Left colon (tissue), 2 donors: ENCODE measurements around the gene DISC1. TPM values are rescaled to one million over a fixed set of nuclear protein-coding genes. Genes with fewer than 3 reads are reported as not detected.
"Not testable (repeated sequence)": the region's sequence is repeated elsewhere in the genome, so short reads cannot be mapped to it uniquely, and the experiment has no call there.

Experiments used
- ATAC-seq: fragments of 200-7000 bp; cut with Tn5 transposase; one replicate; pipeline ENCODE4 v1.9.1; 2020; ENCODE audit warnings: mild to moderate bottlenecking, moderate library complexity
- DNase-seq, 2 donors: peaks; one replicate each; pipeline ENCODE4 v3.0.0-alpha.2; 2020
- intact Hi-C, 2 donors: fragments of 100-400 bp; cut with DNase I in 1 of 2; cut with micrococcal nuclease in 1 of 2; formaldehyde crosslinking; loops; one replicate each; pipeline versions ENCODE4 v1.11.2 to v1.14.0; 2022; cut with DNase I, micrococcal nuclease
- total RNA-seq, 2 donors: library from RNA; stranded (reverse); fragmentation: NEBNext Ultra II Directional; extraction: Animal tissue kit (Norgen Biotek cat#: 25700); gene quantifications; one replicate each; pipeline ENCODE4 v1.2.1, GENCODE V29; 2021
- donor health status: DM: no; HTN: no; CAD: no.
- donor health status: DM: yes; HTN: yes; CAD: no.

DISC1 gene
- total RNA-seq, 2 donors from 2014 or later: 9.2 to 12.8 TPM

GRCh38 chr1:231949277-231950091 is 322.9 kb downstream of the DISC1 start:
- no peak for DNase-seq
- ATAC-seq: no peak
- intact Hi-C loops: no loop called here

GRCh38 chr1:231950331-231951128 is 323.9 kb downstream of the DISC1 start:
- no peak for ATAC-seq
- intact Hi-C loops: no loop called here
- no peak for DNase-seq

GRCh38 chr1:231951374-231951773 is 324.8 kb downstream of the DISC1 start:
- intact Hi-C loops: no loop called here
- ATAC-seq (no peak), DNase-seq (no peak)

- intact Hi-C loops: no loop called here
- no peak for DNase-seq
- no peak for ATAC-seq
These were observed 325.6 kb downstream of the DISC1 start for GRCh38 chr1:231952154-231952553.

GRCh38 chr1:231953660-231954059 is 327.1 kb downstream of the DISC1 start:
- intact Hi-C loops: no loop called here
- no peak for DNase-seq
- ATAC-seq: no peak

GRCh38 chr1:231954751-231955150 is 328.2 kb downstream of the DISC1 start:
- intact Hi-C loops: no loop called here
- no peak for ATAC-seq

GRCh38 chr1:231957359-231957758 is 330.8 kb downstream of the DISC1 start:
- ATAC-seq: no peak
- intact Hi-C loops: no loop called here
- DNase-seq: no peak

More at GRCh38 chr1:231954751-231955150, 328.2 kb downstream of the DISC1 start:
- no peak for DNase-seq

- intact Hi-C loops: no loop called here
- no peak for ATAC-seq
- DNase-seq: no peak
These were observed 331.9 kb downstream of the DISC1 start for GRCh38 chr1:231958448-231958847.

GRCh38 chr1:231959225-231959884 is 332.8 kb downstream of the DISC1 start:
- ATAC-seq: no peak
- no peak for DNase-seq
- intact Hi-C loops: no loop called here

GRCh38 chr1:231961801-231962200 is 335.2 kb downstream of the DISC1 start:
- intact Hi-C loops, DNase-seq, ATAC-seq: not testable (repeated sequence)

GRCh38 chr1:231962636-231963035 is 336.0 kb downstream of the DISC1 start:
- intact Hi-C loops: no loop called here
- ATAC-seq (no peak), DNase-seq (no peak)

GRCh38 chr1:231964241-231964640 is 337.7 kb downstream of the DISC1 start:
- no peak for ATAC-seq
- DNase-seq: no peak
- intact Hi-C loops: no loop called here

- no peak for ATAC-seq
- DNase-seq: no peak
- intact Hi-C loops: no loop called here
These were observed 338.4 kb downstream of the DISC1 start for GRCh38 chr1:231964961-231965360.

GRCh38 chr1:231965615-231966014 is 339.0 kb downstream of the DISC1 start:
- no peak for DNase-seq
- no peak for ATAC-seq
- intact Hi-C loops: no loop called here

- no peak for DNase-seq
- no peak for ATAC-seq
- intact Hi-C loops: no loop called here
These were observed 340.4 kb downstream of the DISC1 start for GRCh38 chr1:231966983-231967382.

- ATAC-seq (peak; percentile 60), DNase-seq (no peak)
These were observed 342.5 kb downstream of the DISC1 start for GRCh38 chr1:231969076-231969475.

GRCh38 chr1:231969761-231970160 is 343.2 kb downstream of the DISC1 start:
- DNase-seq, intact Hi-C loops, ATAC-seq: not testable (repeated sequence)

More at GRCh38 chr1:231969076-231969475, 342.5 kb downstream of the DISC1 start:
- intact Hi-C loops: no loop called here

- DNase-seq (peak in 1 of 2 donors; percentile 30), ATAC-seq (no peak)
- intact Hi-C loops: no loop called here
These were observed 344.1 kb downstream of the DISC1 start for GRCh38 chr1:231970684-231971083.

GRCh38 chr1:231971397-231972110 is 345.0 kb downstream of the DISC1 start:
- DNase-seq: no peak
- intact Hi-C loops: no loop called here
- ATAC-seq: no peak
